K562 treated with DMSO at 1 percent for 12 hours (cell line): ENCODE measurements around the gene PLEKHG4. TPM values are rescaled to one million over a fixed set of nuclear protein-coding genes. Genes with fewer than 3 reads are reported as not detected.

Source experiments
- total RNA-seq: library from RNA; unstranded; fragments of 300-600 nt; gene quantifications from 2 replicates; pipeline ENCODE4 v1.2.3, GENCODE V29; 2022; ENCODE audit not compliant: insufficient read depth

The PLEKHG4 gene
- 12.3 and 19.0 TPM in 2 replicates for total RNA-seq

GRCh38 chr16:67279296-67280089 lies at the start of gene PLEKHG4:
PLEKHG4 (plus strand) TSS chr16:67279532; CDS start chr16:67280045, 513 bp downstream.

GRCh38 chr16:67247192-67248072 lies 31.9 kb upstream of the PLEKHG4 start, which contains the start of gene FHOD1:
FHOD1 (minus strand) TSS chr16:67247481; CDS start chr16:67247410, 71 bp downstream.

GRCh38 chr16:67248401-67249177 lies 30.7 kb upstream of the PLEKHG4 start, which contains the start of gene SLC9A5:
SLC9A5 (plus strand) TSS chr16:67248979; CDS start chr16:67249015, 36 bp downstream.

GRCh38 chr16:67326472-67327309 lies 47.4 kb downstream of the PLEKHG4 start, which contains the start of the genes KCTD19 and LRRC36:
KCTD19 (minus strand) TSS chr16:67326741; CDS start chr16:67326707, 34 bp downstream.
LRRC36 (plus strand) TSS chr16:67326815; CDS start chr16:67326863, 48 bp downstream.

Other genes with a start within 250 kb of the PLEKHG4 start
- 7.2 and 15.4 TPM in 2 replicates for gene PHAF1, start 169.6 kb upstream of the PLEKHG4 start, total RNA-seq
- 4.0 and 7.1 TPM in 2 replicates for gene B3GNT9, start 128.5 kb upstream of the PLEKHG4 start, total RNA-seq
- 38.8 and 55.1 TPM in 2 replicates for gene TRADD, start 119.6 kb upstream of the PLEKHG4 start, total RNA-seq
- gene FBXL8, start 119.6 kb upstream of the PLEKHG4 start, total RNA-seq = 14.6 and 17.0 TPM in 2 replicates
- 7.8 and 20.7 TPM in 2 replicates for gene HSF4, start 114.8 kb upstream of the PLEKHG4 start, total RNA-seq
- 21.1 and 34.0 TPM in 2 replicates for gene NOL3, start 109.0 kb upstream of the PLEKHG4 start, total RNA-seq
- 16.6 and 20.0 TPM in 2 replicates for gene MATCAP1, start 95.6 kb upstream of the PLEKHG4 start, total RNA-seq
- gene EXOC3L1, start 89.4 kb upstream of the PLEKHG4 start, total RNA-seq = not detected in 2 replicates
- gene E2F4, start 87.4 kb upstream of the PLEKHG4 start, total RNA-seq = 63.4 and 106 TPM in 2 replicates
- gene ELMO3, start 80.4 kb upstream of the PLEKHG4 start, total RNA-seq = 2.4 and 3.3 TPM in 2 replicates
- gene TMEM208, start 52.4 kb upstream of the PLEKHG4 start, total RNA-seq = 65.0 and 76.2 TPM in 2 replicates
- 37.1 and 54.3 TPM in 2 replicates for gene FHOD1, start 32.1 kb upstream of the PLEKHG4 start, total RNA-seq
- gene SLC9A5, start 30.6 kb upstream of the PLEKHG4 start, total RNA-seq = 1.4 and 2.7 TPM in 2 replicates
- 0.19 TPM in 1 of 2 replicates, not detected in the other for gene KCTD19, start 47.2 kb downstream of the PLEKHG4 start, total RNA-seq
- gene LRRC36, start 47.3 kb downstream of the PLEKHG4 start, total RNA-seq = 1.3 TPM in 1 of 2 replicates, not detected in the other
- gene TPPP3, start 114.0 kb downstream of the PLEKHG4 start, total RNA-seq = not detected in 2 replicates
- gene ZDHHC1, start 136.9 kb downstream of the PLEKHG4 start, total RNA-seq = not detected in 2 replicates
- gene HSD11B2, start 151.6 kb downstream of the PLEKHG4 start, total RNA-seq = 0.35 TPM in 1 of 2 replicates, not detected in the other
- gene ATP6V0D1, start 201.6 kb downstream of the PLEKHG4 start, total RNA-seq = 189 and 193 TPM in 2 replicates
- not detected in 2 replicates for gene AGRP, start 204.0 kb downstream of the PLEKHG4 start, total RNA-seq
- gene RIPOR1, start 249.3 kb downstream of the PLEKHG4 start, total RNA-seq = 4.9 and 17.8 TPM in 2 replicates